HepG2 (cell line): ENCODE results near the gene PDE4C. TPM values are rescaled to one million over a fixed set of nuclear protein-coding genes. Genes with fewer than 3 reads are reported as not detected.

Source experiments
- AKNA ChIP-seq: sonication (generic); formaldehyde crosslinking; IDR thresholded peaks from 2 replicates; pipeline ENCODE4 v1.4.0; 2020; ENCODE audit warnings: missing genetic modification reagents, borderline replicate concordance
- E2F5 ChIP-seq: sonication (generic); formaldehyde crosslinking; conservative IDR thresholded peaks from 2 replicates; pipeline ENCODE4 v1.4.0; 2020; ENCODE audit warnings: missing genetic modification reagents
- FOXA1 ChIP-seq, 2 experiments: fragments of 450-650 bp in 1 of 2; sonication (generic) in 1 of 2; formaldehyde crosslinking in 1 of 2; IDR thresholded peaks; 2 replicates each; pipeline versions ENCODE4 v1.4.0 to v1.6.1; 2016 to 2020; ENCODE audit warnings: missing genetic modification reagents in 1 of 2
- GATA4 ChIP-seq: sonication (generic); IDR thresholded peaks from 2 replicates; pipeline ENCODE4 v1.6.1; 2016; ENCODE audit warnings: antibody characterized with exemption, low read depth, borderline replicate concordance
- MXD4 ChIP-seq: IDR thresholded peaks from 2 replicates; pipeline ENCODE4 v1.6.1; 2016; ENCODE audit warnings: mild to moderate bottlenecking, missing biosample characterization, missing genetic modification reagents
- PTBP1 ChIP-seq: fragments of 200-400 bp; formaldehyde crosslinking; IDR thresholded peaks from 2 replicates; pipeline ENCODE4 v1.6.1; 2018; ENCODE audit warnings: low read length, low read depth; ENCODE audit not compliant: poor library complexity, severe bottlenecking
- RFXAP ChIP-seq: sonication (generic); formaldehyde crosslinking; IDR thresholded peaks from 2 replicates; pipeline ENCODE4 v1.4.0; 2020; ENCODE audit warnings: missing genetic modification reagents, borderline replicate concordance
- SALL2 ChIP-seq: sonication (generic); formaldehyde crosslinking; IDR thresholded peaks from 2 replicates; pipeline ENCODE4 v1.8.1; 2023; ENCODE audit warnings: mild to moderate bottlenecking, missing genetic modification reagents, inconsistent platforms
- SMARCE1 ChIP-seq: fragments of 450-650 bp; IDR thresholded peaks from 2 replicates; pipeline ENCODE4 v1.6.1; 2017; ENCODE audit warnings: borderline replicate concordance
- SP1 ChIP-seq, 2 experiments: fragments of 450-650 bp in 1 of 2; sonication (generic) in 1 of 2; formaldehyde crosslinking in 1 of 2; IDR thresholded peaks; 2 replicates each; pipeline versions ENCODE4 v1.4.0 to v1.6.1; 2016 to 2020; ENCODE audit warnings: missing genetic modification reagents in 1 of 2
- SRSF1 ChIP-seq: fragments of 200-400 bp; formaldehyde crosslinking; optimal IDR thresholded peaks from 2 replicates; pipeline ENCODE3; 2017; ENCODE audit warnings: mild to moderate bottlenecking, low read depth, low read length, moderate library complexity
- ZBTB20 ChIP-seq: sonication (generic); formaldehyde crosslinking; IDR thresholded peaks from 2 replicates; pipeline ENCODE4 v1.8.1; 2023; ENCODE audit warnings: missing genetic modification reagents, low read depth, mild to moderate bottlenecking, borderline replicate concordance
- ZNF136 ChIP-seq: sonication (generic); formaldehyde crosslinking; IDR thresholded peaks from 2 replicates; pipeline ENCODE4 v1.8.1; 2022; ENCODE audit warnings: low read depth, mild to moderate bottlenecking, moderate library complexity, missing genetic modification reagents
- ZNF264 ChIP-seq: sonication (generic); formaldehyde crosslinking; IDR thresholded peaks from 2 replicates; pipeline ENCODE4 v1.4.0; 2020; ENCODE audit warnings: missing genetic modification reagents
- ZNF777 ChIP-seq: sonication (generic); formaldehyde crosslinking; IDR thresholded peaks from 2 replicates; pipeline ENCODE4 v1.4.0; 2020; ENCODE audit warnings: missing genetic modification reagents
- ZSCAN31 ChIP-seq: sonication (generic); formaldehyde crosslinking; IDR thresholded peaks from 2 replicates; pipeline ENCODE4 v1.5.0; 2020; ENCODE audit warnings: low read depth, mild to moderate bottlenecking, missing genetic modification reagents
- polyA plus RNA-seq, 8 experiments: library from polyadenylated mRNA; depleted of rRNA in 3 of 8; stranded (reverse) in 7 of 8; unstranded in 1 of 8; fragments of >200 nt; fragmentation: Illumina TruSeq in 4 of 8; extraction: Trizol in 4 of 8; gene quantifications; 2 replicates each; pipeline versions ENCODE4 v1.2.1 to v1.2.3, GENCODE V29; 2011 to 2016; ENCODE audit warnings: low read depth in 4 of 8, missing spikeins in 1 of 8, mixed read lengths in 1 of 8; ENCODE audit not compliant: insufficient read depth in 1 of 8
- total RNA-seq, 5 experiments: library from RNA; depleted of rRNA; stranded (reverse); fragments of >200 nt; fragmentation: Illumina TruSeq; extraction: Trizol; gene quantifications; 2 replicates each; pipeline ENCODE4 v1.2.3, GENCODE V29; 2016; ENCODE audit warnings: low read depth in 1 of 5
- TF ChIP-seq, protein P1 (sequence below): sonication (generic); formaldehyde crosslinking; IDR thresholded peaks from 2 replicates; pipeline ENCODE4 v1.8.0; 2022; ENCODE audit warnings: mild to moderate bottlenecking, missing genetic modification reagents
- TF ChIP-seq, protein P2 (sequence below): sonication (generic); formaldehyde crosslinking; IDR thresholded peaks from 2 replicates; pipeline ENCODE4 v1.9.0; 2022; ENCODE audit warnings: missing genetic modification reagents, mild to moderate bottlenecking, borderline replicate concordance

Gene PDE4C
- total and polyA plus RNA-seq, 2 of the 13 experiments (the other 11 are each of a cell fraction or from before 2014, with no cell fraction given), result 1.4 to 14.0 TPM

- no peak for TF ChIP-seq PTBP1
- TF ChIP-seq ZBTB20 (CRISPR knock-in tag), result no peak
- peak; percentile 93 for TF ChIP-seq SP1 (IDR thresholded peaks at IDR 0.05)
- peak; percentile 98 for TF ChIP-seq SP1 (CRISPR knock-in tag; IDR thresholded peaks at IDR 0.05)
- peak; percentile 99 for TF ChIP-seq RFXAP (CRISPR knock-in tag)
- 0 out of 2 replicates have a peak, but pooled peaks have one; percentile 54 for TF ChIP-seq ZNF136
- no peak for TF ChIP-seq AKNA (CRISPR knock-in tag)
- peak; percentile 53 for TF ChIP-seq SRSF1
- peak; percentile 29; the same call in 1 of the 2 replicates for TF ChIP-seq MXD4 (CRISPR knock-in tag)
- TF ChIP-seq GATA4, result 0 out of 2 replicates have a peak, but pooled peaks have one; percentile 20
- no peak for TF ChIP-seq SMARCE1
- TF ChIP-seq FOXA1 (IDR thresholded peaks at IDR 0.05), result no peak
- TF ChIP-seq FOXA1 (CRISPR knock-in tag; IDR thresholded peaks at IDR 0.05), result 0 out of 2 replicates have a peak, but pooled peaks have one; percentile 2
- TF ChIP-seq, protein P1, sequence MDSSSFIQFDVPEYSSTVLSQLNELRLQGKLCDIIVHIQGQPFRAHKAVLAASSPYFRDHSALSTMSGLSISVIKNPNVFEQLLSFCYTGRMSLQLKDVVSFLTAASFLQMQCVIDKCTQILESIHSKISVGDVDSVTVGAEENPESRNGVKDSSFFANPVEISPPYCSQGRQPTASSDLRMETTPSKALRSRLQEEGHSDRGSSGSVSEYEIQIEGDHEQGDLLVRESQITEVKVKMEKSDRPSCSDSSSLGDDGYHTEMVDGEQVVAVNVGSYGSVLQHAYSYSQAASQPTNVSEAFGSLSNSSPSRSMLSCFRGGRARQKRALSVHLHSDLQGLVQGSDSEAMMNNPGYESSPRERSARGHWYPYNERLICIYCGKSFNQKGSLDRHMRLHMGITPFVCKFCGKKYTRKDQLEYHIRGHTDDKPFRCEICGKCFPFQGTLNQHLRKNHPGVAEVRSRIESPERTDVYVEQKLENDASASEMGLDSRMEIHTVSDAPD (CRISPR knock-in tag), result no peak
- 0 out of 2 replicates have a peak, but pooled peaks have one; percentile 30 for TF ChIP-seq ZNF264 (CRISPR knock-in tag)
- no peak for TF ChIP-seq SALL2 (CRISPR knock-in tag)
- TF ChIP-seq ZNF777 (CRISPR knock-in tag), result peak; percentile 37; the same call in 1 of the 2 replicates
- TF ChIP-seq, protein P2, sequence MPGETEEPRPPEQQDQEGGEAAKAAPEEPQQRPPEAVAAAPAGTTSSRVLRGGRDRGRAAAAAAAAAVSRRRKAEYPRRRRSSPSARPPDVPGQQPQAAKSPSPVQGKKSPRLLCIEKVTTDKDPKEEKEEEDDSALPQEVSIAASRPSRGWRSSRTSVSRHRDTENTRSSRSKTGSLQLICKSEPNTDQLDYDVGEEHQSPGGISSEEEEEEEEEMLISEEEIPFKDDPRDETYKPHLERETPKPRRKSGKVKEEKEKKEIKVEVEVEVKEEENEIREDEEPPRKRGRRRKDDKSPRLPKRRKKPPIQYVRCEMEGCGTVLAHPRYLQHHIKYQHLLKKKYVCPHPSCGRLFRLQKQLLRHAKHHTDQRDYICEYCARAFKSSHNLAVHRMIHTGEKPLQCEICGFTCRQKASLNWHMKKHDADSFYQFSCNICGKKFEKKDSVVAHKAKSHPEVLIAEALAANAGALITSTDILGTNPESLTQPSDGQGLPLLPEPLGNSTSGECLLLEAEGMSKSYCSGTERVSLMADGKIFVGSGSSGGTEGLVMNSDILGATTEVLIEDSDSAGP, result peak; percentile 65; the same call in 1 of the 2 replicates
- 0 out of 2 replicates have a peak, but pooled peaks have one; percentile 49 for TF ChIP-seq ZSCAN31 (CRISPR knock-in tag)
- TF ChIP-seq E2F5, result no peak
These were observed 33.4 kb downstream of the PDE4C start, which contains the start of gene MPV17L2 (continued) for GRCh38 chr19:18192673-18193387.
